ENCODE data around the gene PRUNE2. TPM values are rescaled to one million over a fixed set of nuclear protein-coding genes. Genes with fewer than 3 reads are reported as not detected.

Gene PRUNE2
- total RNA-seq, 1 donor from 2014 or later: 0.63 TPM

DNA sequence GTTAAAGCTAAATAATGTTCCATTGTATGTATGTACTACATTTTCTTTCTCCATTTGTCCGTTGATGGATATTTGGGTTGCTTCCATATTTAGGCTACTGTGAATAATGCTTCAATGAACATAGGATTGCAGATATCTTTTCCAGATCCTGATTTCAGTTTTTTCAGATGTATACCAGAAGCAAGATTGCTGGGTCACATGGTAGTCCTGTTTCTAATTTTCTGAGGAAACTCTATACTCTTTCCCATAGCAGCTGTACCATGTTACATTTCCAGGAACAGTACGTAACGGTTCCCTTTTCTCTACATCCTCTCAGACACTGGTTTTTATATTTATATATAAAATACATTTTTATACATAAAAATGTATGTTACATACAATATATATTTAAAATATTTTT lies 325.1 kb downstream of the PRUNE2 start:
- DNase-seq (ENCODE audit: low read depth): no peak

GRCh38 chr9:76580188-76580587 lies 325.7 kb downstream of the PRUNE2 start:
- no peak overlapping the region for H3K4me3 ChIP-seq (ENCODE audit: low read depth, low read length)
- DNase-seq (ENCODE audit: low read depth): no peak
- no peak for TF ChIP-seq CTCF (conservative IDR thresholded peaks at IDR 0.05; ENCODE audit: low read depth, low read length)

More for the DNA sequence above, 325.1 kb downstream of the PRUNE2 start:
- no peak for TF ChIP-seq CTCF (conservative IDR thresholded peaks at IDR 0.05; ENCODE audit: low read depth, low read length)
- no peak overlapping the region for H3K4me3 ChIP-seq (ENCODE audit: low read depth, low read length)

DNA sequence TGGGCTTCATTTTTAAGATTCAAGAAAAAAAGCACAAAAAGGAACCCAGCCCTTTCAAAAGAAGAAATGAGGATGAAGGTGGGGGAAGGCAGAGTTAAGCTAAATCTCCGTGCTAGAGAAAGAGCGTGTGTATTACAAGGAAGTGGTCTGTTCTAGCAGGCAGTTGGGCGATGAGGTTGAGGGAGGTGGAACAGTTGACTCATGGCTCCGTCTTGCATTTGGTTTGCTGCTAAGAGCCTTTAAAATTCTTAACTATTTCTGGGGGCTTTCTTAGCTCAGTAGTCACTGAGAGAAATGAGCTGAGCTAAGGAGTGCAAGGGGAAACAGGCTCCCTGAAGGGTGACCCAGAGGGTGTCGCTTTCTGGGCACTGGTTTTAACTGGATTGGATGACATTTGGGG lies 329.6 kb downstream of the PRUNE2 start:
- TF ChIP-seq CTCF (conservative IDR thresholded peaks at IDR 0.05; ENCODE audit: low read depth, low read length): no peak
- DNase-seq (ENCODE audit: low read depth): no peak

DNA sequence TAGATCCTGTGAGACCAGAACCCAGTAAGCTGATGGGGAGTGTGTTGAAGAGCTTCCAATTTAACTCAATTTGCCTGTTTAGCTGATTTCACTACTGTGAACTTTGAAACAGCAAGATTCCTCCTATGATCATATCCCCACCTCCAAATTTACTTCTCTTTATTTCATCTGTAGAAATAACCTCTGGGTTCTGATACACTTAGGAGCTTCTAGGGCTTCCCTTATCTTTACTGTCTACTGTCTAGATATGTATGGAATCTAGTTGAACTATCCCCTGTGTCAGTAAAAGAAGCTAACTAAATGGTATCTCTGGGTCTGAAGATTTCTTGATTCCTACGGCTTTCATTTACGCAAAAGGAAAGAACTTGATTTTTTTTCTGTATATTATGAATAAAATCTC lies 330.2 kb downstream of the PRUNE2 start:
- no peak overlapping the region for H3K4me3 ChIP-seq (ENCODE audit: low read depth, low read length)
- no peak for DNase-seq (ENCODE audit: low read depth)
- no peak for TF ChIP-seq CTCF (conservative IDR thresholded peaks at IDR 0.05; ENCODE audit: low read depth, low read length)

More for the DNA sequence above, 329.6 kb downstream of the PRUNE2 start:
- H3K4me3 ChIP-seq (ENCODE audit: low read depth, low read length): no peak overlapping the region

GRCh38 chr9:76573905-76574760 lies 331.8 kb downstream of the PRUNE2 start:
- no peak for DNase-seq (ENCODE audit: low read depth)
- no peak overlapping the region for H3K4me3 ChIP-seq (ENCODE audit: low read depth, low read length)
- no peak for TF ChIP-seq CTCF (conservative IDR thresholded peaks at IDR 0.05; ENCODE audit: low read depth, low read length)

DNA sequence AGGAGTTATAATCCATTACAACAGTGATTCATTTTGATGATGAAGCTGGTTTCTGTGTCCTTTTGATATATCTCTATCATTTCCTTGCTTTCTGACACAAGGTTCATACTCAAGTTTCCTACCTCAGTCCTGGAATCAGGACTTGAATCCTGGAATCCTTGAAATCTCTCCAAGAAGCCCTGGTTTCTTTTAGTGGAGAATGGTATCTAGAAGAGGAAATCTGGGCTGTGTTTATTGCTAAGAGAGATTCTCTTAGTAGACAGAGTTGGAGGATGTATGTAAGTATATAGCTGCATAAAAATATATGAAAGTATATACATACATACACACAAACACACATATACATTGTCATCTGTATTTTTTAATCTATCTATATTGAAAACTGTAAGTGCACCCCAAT lies 332.5 kb downstream of the PRUNE2 start:
- no peak overlapping the region for H3K4me3 ChIP-seq (ENCODE audit: low read depth, low read length)
- TF ChIP-seq CTCF (conservative IDR thresholded peaks at IDR 0.05; ENCODE audit: low read depth, low read length): no peak
- no peak for DNase-seq (ENCODE audit: low read depth)

- TF ChIP-seq CTCF (conservative IDR thresholded peaks at IDR 0.05; ENCODE audit: low read depth, low read length): no peak
- no peak overlapping the region for H3K4me3 ChIP-seq (ENCODE audit: low read depth, low read length)
- DNase-seq (ENCODE audit: low read depth): no peak
Observed at GRCh38 chr9:76572151-76572550, 333.8 kb downstream of the PRUNE2 start.

All from epithelial cell of proximal tubule (primary cell).